HG02571 (cell line): Measurements from ENCODE around the gene MFSD11.
"Not testable (repeated sequence)": the region's sequence is repeated elsewhere in the genome, so short reads cannot be mapped to it uniquely, and the experiment has no call there.

Source experiments
- ATAC-seq: cut with Tn5 transposase; IDR thresholded peaks from one replicate; pipeline ENCODE4 v1.9.1; 2021; ENCODE audit warnings: mild to moderate bottlenecking, moderate library complexity; ENCODE audit not compliant: unreplicated experiment

MFSD11 gene

GRCh38 chr17:76792348-76792747 lies 54.4 kb downstream of the MFSD11 start:
- no peak for ATAC-seq

- no peak for ATAC-seq
Observed at GRCh38 chr17:76793775-76794174, 55.9 kb downstream of the MFSD11 start.

DNA sequence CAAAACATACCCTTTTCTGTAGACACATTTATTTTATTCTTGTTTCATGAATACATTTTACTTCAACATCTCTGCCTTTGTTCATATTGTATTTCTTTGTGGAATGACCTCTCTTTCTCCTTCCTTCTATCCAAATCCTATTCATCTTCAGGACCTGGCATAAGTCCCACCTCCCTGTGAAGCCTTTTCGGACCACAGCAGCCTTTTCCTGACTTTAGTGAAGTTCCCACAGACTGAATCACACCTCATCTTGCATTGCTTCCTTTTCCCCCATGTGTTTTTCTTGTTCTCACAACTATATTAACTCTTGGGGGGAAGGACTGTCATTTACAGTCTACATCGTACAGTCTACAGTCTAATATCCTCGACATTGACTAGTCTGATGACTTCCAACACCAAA lies 58.2 kb downstream of the MFSD11 start:
- no peak for ATAC-seq

DNA sequence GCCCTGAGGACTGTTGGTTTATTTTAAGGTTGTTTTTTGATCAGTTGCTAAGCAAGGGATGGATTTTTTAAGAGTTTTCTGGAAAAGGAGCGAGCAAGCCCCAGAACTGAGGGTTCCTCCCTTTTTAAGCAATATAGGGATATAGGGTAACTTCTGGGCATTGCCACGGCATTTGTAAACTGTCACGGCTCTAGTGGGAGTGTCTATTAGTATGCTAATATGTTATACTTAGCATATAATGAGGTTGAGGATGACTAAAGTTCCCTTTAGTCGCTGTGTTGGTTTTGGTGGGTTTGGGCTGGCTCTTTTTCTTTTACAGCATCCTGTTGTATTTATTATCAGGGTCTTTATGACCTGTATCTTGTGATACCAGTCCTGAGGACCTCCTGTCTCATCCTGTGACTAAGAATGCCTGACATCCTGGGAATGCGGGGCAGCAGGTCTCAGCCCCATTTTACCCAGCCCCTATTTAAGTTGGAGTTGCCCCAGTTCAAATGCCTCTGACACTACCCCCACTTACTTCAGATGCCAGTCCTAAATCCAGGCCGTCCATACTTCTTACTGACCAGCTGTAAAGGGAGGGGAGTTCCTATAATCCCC lies 59.4 kb downstream of the MFSD11 start:
- no peak for ATAC-seq

- ATAC-seq: no peak
Observed at GRCh38 chr17:76801706-76802105, 63.8 kb downstream of the MFSD11 start.

DNA sequence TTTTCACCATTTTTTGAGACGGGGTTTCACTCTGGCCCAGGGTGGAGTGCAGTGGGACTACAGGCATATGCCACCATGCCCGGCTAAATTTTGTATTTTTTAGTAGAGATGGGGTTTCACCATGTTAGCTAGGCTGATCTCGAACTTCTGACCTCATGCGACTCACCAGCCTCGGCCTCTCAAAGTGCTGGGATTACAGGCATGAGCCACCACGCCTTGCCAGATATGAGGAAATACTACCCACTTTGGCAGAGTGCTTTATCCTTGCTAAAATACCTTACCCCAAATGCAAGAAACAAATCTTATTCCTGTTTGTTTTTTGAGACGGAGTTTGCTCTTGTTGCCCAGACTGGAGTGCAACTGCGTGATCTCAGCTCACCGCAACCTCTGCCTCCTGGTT lies 67.4 kb downstream of the MFSD11 start:
- no peak for ATAC-seq

DNA sequence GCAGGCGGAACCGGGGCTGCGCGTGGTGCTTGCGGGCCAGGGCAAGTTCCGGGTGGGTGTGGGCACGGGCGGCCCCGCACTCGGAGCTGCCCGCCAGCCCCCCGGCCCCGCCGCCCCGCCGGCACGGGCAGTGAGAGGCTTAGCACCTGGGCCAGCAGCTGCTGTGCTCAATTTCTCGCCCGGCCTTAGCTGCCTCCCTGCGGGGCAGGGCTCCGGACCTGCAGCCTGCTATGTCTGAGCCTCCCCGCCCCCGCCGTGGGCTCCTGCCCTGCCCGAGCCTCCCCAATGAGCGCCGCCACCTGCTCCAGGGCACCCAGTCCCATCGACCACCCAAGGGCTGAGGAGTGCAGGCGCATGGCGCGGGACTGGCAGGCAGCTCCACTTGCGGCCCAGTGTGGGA lies 68.2 kb downstream of the MFSD11 start:
- not testable (repeated sequence) for ATAC-seq

- not testable (repeated sequence) for ATAC-seq
Observed at GRCh38 chr17:76806767-76807166, 68.8 kb downstream of the MFSD11 start.

DNA sequence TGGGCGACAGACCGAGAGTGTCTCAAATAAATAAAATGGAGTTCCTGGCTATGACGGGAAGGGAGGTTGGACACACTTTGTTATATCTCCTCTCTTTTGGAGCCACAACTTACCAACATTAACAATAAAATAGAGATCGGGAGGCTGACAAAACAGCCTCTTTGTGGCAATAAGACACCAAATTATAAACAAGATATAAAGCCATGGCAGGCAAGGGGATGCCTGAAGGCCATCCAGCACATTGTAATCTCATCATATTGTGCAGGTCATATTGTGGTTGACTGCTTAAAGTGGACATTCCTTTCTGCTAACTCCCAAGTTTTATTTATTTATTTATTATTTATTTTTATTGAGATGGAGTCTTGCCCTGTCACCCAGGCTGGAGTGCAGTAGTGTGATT lies 70.4 kb downstream of the MFSD11 start:
- no peak for ATAC-seq

DNA sequence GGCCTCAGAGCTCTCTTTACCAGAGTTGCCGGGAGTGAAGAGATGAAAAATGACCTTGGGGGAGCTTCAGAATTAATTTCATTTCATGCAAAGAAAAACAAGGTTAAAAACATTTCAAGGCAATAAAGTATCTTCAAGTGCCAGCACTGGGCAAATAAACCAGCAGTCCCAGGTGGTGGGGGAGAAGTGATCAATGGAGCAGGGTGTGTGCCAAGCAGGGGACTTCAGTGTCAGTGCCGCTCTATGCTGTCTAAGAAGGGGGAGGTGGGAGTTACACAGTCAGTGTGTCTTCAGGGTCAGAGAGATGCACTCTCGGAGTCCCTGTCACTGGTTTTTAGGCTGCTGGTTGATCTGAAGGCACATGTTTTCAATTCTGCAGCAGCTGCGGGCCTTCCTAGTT lies 73.0 kb downstream of the MFSD11 start:
- ATAC-seq: no peak

- no peak for ATAC-seq
Observed at GRCh38 chr17:76811834-76812233, 73.9 kb downstream of the MFSD11 start.

- ATAC-seq: no peak
Observed at GRCh38 chr17:76812263-76812662, 74.3 kb downstream of the MFSD11 start.

GRCh38 chr17:76812968-76813367 lies 75.0 kb downstream of the MFSD11 start:
- no peak for ATAC-seq

- ATAC-seq: not testable (repeated sequence)
Observed at GRCh38 chr17:76815907-76816589, 78.1 kb downstream of the MFSD11 start.

DNA sequence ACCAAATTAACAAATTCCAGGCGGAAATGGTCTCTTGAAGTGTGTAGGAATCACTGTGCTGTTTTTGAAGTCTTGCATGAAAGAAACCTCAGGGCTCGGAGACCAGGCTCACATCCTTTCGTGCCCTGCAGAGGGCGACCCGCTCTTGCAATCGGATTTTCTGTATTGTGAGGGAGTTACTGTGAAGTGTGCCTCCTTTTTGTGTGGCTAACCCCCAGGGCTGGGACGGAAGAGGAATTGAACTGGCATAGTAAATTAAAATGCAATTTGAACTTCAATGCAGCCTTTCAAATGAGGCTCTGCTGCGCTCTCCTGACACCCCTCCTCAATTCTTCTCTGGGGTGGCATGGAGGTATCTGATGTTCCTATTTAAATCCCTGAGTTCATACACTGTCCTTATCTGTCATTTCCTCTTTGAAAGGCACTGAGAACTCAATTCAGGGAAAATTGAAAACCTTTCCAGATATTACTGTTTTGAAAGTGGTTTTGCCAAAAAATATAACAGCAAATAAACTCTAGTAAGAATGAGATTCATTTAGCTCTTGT lies 78.7 kb downstream of the MFSD11 start:
- ATAC-seq: no peak

DNA sequence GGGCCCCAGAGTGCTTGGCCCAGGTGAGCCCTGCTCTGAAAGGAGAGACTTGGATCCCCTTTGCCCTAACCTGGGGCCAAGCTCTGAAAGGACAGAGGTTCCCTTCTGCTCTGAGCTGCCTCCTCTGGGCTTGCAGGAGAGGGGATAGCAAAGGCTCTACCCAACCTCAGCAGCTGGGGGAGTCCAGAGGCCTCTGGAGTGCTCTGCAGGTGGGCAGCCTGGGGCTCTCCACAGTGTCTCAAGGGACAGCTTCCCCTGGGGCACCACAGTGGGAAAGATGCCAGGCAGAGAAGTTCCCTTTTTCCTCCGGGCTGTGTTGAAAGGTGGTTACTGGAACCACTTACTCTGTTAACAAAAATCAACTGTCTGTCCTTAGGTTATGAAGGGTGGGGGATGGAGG lies 82.1 kb downstream of the MFSD11 start:
- ATAC-seq: no peak

DNA sequence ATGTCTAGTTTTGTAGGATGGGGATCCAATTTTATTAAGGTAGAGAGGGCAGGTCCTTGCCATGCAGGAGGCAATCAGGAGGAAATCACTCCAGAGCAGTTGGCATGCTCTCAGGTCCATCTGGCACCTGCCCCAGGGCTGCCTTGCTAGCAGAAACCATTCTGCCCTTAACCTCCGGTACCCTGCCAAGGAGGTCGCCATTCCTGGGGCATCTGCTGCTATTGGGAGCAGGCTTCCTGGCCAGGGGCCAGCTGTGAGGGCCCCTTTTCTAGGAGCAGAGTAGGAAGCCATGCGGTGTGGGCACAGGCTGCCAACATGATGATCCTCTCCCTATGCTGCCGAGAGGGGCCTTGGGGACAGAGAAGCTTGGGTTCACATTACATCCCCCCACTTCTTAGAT lies 82.6 kb downstream of the MFSD11 start:
- no peak for ATAC-seq

DNA sequence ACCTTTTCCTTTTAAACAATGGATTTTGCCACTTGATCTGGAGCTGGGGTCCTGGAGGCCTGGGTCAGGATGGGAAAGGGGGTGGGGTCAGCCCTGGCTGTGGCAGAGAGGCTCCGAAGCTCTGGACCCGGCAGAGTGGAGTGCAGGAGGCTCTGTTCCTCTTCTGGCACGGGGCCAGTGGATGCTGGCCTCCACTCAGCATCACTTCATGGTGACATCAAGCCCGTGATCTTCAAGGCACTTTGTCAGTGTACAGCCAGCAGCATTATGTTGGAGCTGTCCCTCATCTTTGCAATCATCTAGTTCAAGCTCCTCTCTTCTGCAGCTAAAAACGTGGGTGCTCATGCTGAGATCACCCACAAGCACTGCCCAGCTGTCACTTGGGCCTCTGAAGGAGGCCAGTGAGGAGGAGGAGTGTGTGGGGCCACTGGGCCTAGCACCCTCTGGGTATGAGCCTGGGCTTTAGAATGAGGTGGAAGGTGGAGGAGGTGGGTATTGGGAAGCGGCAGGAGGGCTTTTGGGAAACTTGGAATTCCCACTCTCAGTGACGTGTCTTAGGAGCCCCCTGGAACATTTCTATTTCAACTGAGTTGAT lies 84.4 kb downstream of the MFSD11 start:
- no peak for ATAC-seq

DNA sequence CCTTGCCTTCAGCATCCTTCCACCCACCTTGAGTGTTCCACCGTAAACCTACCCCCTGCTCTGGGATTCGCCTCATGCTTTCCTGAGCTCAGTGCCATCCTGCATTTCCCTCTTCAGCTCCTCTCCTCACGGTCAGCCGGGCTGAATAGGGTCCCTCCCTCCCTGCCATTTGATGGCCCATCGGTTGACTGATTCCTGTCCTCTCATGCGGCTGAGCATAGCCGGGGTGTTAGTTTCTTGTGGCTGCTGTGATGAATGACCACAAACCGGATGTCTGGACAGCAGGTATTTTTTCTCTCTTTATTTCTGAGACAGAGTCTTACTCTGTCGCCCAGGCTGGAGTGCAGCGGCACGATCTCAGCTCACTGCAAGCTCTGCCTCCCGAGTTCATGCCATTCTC lies 86.2 kb downstream of the MFSD11 start:
- ATAC-seq: no peak

DNA sequence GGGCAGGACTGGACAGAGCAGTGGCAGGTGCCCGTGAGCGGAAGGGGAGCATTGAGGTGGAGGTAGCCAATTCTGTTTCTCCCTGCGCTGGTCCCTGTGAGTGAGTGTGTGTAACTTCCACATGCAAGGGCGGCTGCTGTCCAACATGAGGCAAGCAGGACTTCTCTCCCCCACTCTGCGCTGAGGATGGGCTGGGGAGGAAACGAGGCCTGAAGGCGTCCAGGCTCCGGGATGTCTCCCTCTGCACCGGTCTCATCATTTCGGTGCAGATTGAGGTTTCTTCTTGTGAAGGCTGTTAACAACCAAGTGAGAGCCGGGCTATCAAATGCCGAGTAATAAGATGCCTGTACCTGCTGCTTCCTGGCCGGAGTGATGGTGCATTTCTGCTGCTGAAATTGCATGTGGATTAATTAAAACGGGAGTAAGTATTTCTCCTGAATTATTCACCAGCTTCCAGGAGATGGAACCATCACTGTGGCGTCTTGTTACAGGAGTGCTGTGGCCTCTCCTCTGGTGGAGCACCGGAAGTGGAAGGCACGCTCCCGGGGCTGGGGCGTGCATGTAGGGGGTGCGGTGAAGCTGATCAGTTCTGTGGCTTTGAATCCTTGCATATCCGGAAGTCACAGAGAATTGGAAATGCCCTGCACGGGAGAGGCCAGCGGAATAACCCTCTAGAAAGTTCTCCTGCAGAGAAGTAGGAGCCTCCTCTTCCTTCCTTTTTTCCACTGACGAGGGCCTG lies 88.6 kb downstream of the MFSD11 start:
- no peak for ATAC-seq

DNA sequence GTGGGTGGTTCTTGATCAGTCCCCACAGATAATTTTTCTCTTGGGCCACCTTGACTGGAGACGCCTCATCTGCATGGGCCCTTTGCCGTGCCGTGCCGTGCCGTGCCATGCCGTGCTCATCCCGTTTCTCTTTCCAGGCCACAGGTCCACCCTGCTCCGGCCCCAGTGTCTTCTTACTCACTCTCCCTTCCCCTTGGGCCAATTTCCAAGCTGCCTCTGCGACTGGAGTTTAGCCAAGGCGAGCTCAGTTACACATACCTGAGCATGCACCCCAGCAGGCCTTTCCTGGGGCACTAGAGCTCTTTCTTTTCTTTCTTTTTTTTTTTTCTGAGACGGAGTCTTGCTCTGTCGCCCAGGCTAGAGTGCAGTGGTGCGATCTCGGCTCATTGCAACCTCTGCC lies 89.8 kb downstream of the MFSD11 start:
- ATAC-seq: no peak
